B cell (primary cell): ENCODE data around the gene AGAP1. TPM values are rescaled to one million over a fixed set of nuclear protein-coding genes. Genes with fewer than 3 reads are reported as not detected.

Experiments
- ATAC-seq: fragments of 200-7000 bp; cut with Tn5 transposase; one replicate; pipeline ENCODE4 v1.10.0; 2021; ENCODE audit warnings: low read depth, mild to moderate bottlenecking, moderate number of reproducible peaks, moderate library complexity
- CTCF ChIA-PET: fragments of 350-600 bp; sonication (Branson Sonifier 250); formaldehyde crosslinking; loops from one replicate; lab custom pipeline; 2021; ENCODE audit warnings: antibody characterized with exemption, inconsistent platforms; lab: Charles Lee
- POLR2A ChIA-PET: fragments of 350-600 bp; sonication (Branson Sonifier 250); formaldehyde crosslinking; loops from one replicate; lab custom pipeline; 2021; ENCODE audit warnings: antibody characterized with exemption; lab: Charles Lee
- DNase-seq: peaks from one replicate; pipeline ENCODE4 v3.0.0; 2013
- H2AFZ ChIP-seq: 2 replicates; pipeline ENCODE4 v1.6.1; 2012; ENCODE audit warnings: mild to moderate bottlenecking, low read depth, low read length; ENCODE audit not compliant: insufficient read depth, poor library complexity, severe bottlenecking
- H3K27ac ChIP-seq, 2 donors: 1 replicate in 1 of 2; 2 replicates in 1 of 2; pipeline ENCODE4 v1.5.1; 2012 to 2013; ENCODE audit warnings: low read length in 2 of 2, mild to moderate bottlenecking in 2 of 2, moderate library complexity in 1 of 2
- H3K27me3 ChIP-seq, 4 experiments: fragments of 200-600 bp in 1 of 4; sonication (generic) in 1 of 4; replicated peaks in 1 of 4; 1 replicate in 2 of 4; 2 replicates in 2 of 4; pipeline versions ENCODE4 v1.6.1 to v1.7.0; 2013 to 2016; ENCODE audit warnings: low read length in 3 of 4, mild to moderate bottlenecking in 2 of 4, mixed read lengths in 1 of 4, moderate library complexity in 1 of 4; ENCODE audit not compliant: insufficient read depth in 4 of 4, control insufficient read depth in 3 of 4; ENCODE audit errors: control extremely low read depth in 1 of 4
- H3K36me3 ChIP-seq, 2 experiments: replicated peaks in 1 of 2; 1 replicate in 1 of 2; 2 replicates in 1 of 2; pipeline versions ENCODE4 v1.6.1 to v1.7.1; 2013; ENCODE audit warnings: low read length in 1 of 2; ENCODE audit not compliant: insufficient read depth in 2 of 2, control insufficient read depth in 1 of 2; ENCODE audit errors: control extremely low read depth in 1 of 2, extremely low read depth in 1 of 2
- H3K4me1 ChIP-seq, 2 donors: fragments of 200-600 bp in 1 of 2; sonication (generic) in 1 of 2; 1 replicate in 1 of 2; 2 replicates in 1 of 2; pipeline versions ENCODE4 v1.5.1 to v1.6.1; 2013 to 2017; ENCODE audit warnings: low read length in 2 of 2; ENCODE audit not compliant: control insufficient read depth in 2 of 2, insufficient read depth in 2 of 2
- H3K4me2 ChIP-seq: replicated peaks from 2 replicates; pipeline ENCODE3; 2012; ENCODE audit warnings: mild to moderate bottlenecking, low read depth, low read length; ENCODE audit not compliant: poor library complexity, severe bottlenecking
- H3K4me3 ChIP-seq, 5 experiments: fragments of 200-600 bp in 1 of 5; sonication (generic) in 1 of 5; 1 replicate in 3 of 5; 2 replicates in 2 of 5; pipeline versions ENCODE4 v1.5.1 to v1.7.0; 2011 to 2016; ENCODE audit warnings: low read length in 4 of 5, mild to moderate bottlenecking in 4 of 5, low read depth in 2 of 5, control low read depth in 1 of 5, moderate library complexity in 1 of 5; ENCODE audit not compliant: insufficient read depth in 1 of 5; ENCODE audit errors: control extremely low read depth in 1 of 5, extremely low read depth in 1 of 5
- H3K79me2 ChIP-seq: fragments of 200-600 bp; sonication (generic); one replicate; pipeline ENCODE4 v1.6.0; 2016; ENCODE audit warnings: low read length; ENCODE audit not compliant: control insufficient read depth, insufficient read depth
- H3K9ac ChIP-seq: fragments of 200-600 bp; sonication (generic); 2 replicates; pipeline ENCODE4 v1.6.1; 2017; ENCODE audit warnings: mild to moderate bottlenecking, low read length, moderate library complexity
- H3K9me3 ChIP-seq, 3 donors: one replicate each; pipeline versions ENCODE4 v1.6.1 to v1.7.1; 2013; ENCODE audit warnings: low read length in 2 of 3; ENCODE audit not compliant: control insufficient read depth in 2 of 3, insufficient read depth in 1 of 3; ENCODE audit errors: control extremely low read depth in 1 of 3
- H4K20me1 ChIP-seq: 2 replicates; pipeline ENCODE4 v1.6.0; 2012; ENCODE audit warnings: mild to moderate bottlenecking, low read length; ENCODE audit not compliant: insufficient read depth, control insufficient read depth, poor library complexity, severe bottlenecking
- H3K27ac Mint-ChIP-seq: one replicate; pipeline ENCODE4 v1.8.0; 2021; ENCODE audit warnings: mixed read lengths
- H3K27me3 Mint-ChIP-seq: one replicate; pipeline ENCODE4 v1.8.0; 2021; ENCODE audit warnings: mixed read lengths
- H3K4me1 Mint-ChIP-seq: one replicate; pipeline ENCODE4 v1.8.0; 2021; ENCODE audit warnings: mixed read lengths
- H3K4me3 Mint-ChIP-seq: one replicate; pipeline ENCODE4 v1.8.0; 2021; ENCODE audit warnings: mixed read lengths
- H3K9me3 Mint-ChIP-seq: one replicate; pipeline ENCODE4 v1.8.0; 2022; ENCODE audit warnings: mixed read lengths; ENCODE audit not compliant: insufficient read depth
- CTCF ChIP-seq: fragments of 200-600 bp; IDR thresholded peaks from one replicate; pipeline ENCODE4 v1.8.0; 2022; ENCODE audit warnings: antibody characterized with exemption, mild to moderate bottlenecking
- EZH2 ChIP-seq: IDR thresholded peaks from 2 replicates; pipeline ENCODE4 v1.6.1; 2012; ENCODE audit warnings: borderline replicate concordance, low read depth, mild to moderate bottlenecking, moderate library complexity, low read length; ENCODE audit not compliant: insufficient read depth, poor library complexity, severe bottlenecking
- WGBS: methylation state at CpG from one replicate; pipeline ENCODE4 v1.1.5; 2013; ENCODE audit warnings: missing lambda C conversion rate; ENCODE audit not compliant: insufficient coverage; 5-methylcytosine and 5-hydroxymethylcytosine counted together
- intact Hi-C: fragments of 100-400 bp; cut with micrococcal nuclease; formaldehyde crosslinking; loops from one replicate; pipeline ENCODE4 v1.10.0; 2022
- polyA plus RNA-seq: library from polyadenylated mRNA; depleted of rRNA; stranded (reverse); fragments of >200 nt; gene quantifications from 2 replicates; pipeline ENCODE4 v1.2.3, GENCODE V29; 2012
- total RNA-seq, 2 donors: library from RNA; stranded (reverse); fragments of 120-200 nt in 1 of 2; gene quantifications; 1 replicate in 1 of 2; 2 replicates in 1 of 2; pipeline versions ENCODE4 v1.2.3 to v1.2.4, GENCODE V29; 2013 to 2022

AGAP1 gene
- total and polyA plus RNA-seq, 2 donors (not counting 1 experiment from before 2014, with no cell fraction given) = 0.01 TPM; not detected in 1

- no peak overlapping the region for H3K9ac ChIP-seq
- H3K4me3 ChIP-seq = no peak overlapping the region
- H3K4me2 ChIP-seq = no peak overlapping the region
- H3K27me3 ChIP-seq = peaks cover 0 to 8% (median 5%) of the 10 kb centered on the region in 4 experiments
- WGBS = 13% methylated on average over 63 of the region's 64 CpGs
- Mint-ChIP-seq H3K27ac (no peak overlapping the region), H3K4me1 (peaks cover 10% of the 10 kb centered on the region), H3K27me3 (peaks cover 47% of the 10 kb centered on the region), H3K9me3 (no peaks in the 10 kb centered on the region), H3K4me3 (peak overlapping the region; percentile 20)
- H4K20me1 ChIP-seq = no peaks in the 10 kb centered on the region
- no peaks in the 10 kb centered on the region for H3K36me3 ChIP-seq
- DNase-seq (no peak), ATAC-seq (no peak)
- TF ChIP-seq CTCF (no peak), EZH2 (no peak)
- no peak overlapping the region for H3K27ac ChIP-seq
- no peak overlapping the region for H2AFZ ChIP-seq
- CTCF ChIA-PET = no interaction called here
- H3K4me1 ChIP-seq = no peaks in the 10 kb centered on the region
- intact Hi-C loops = no loop called here
- H3K9me3 ChIP-seq = no peaks in the 10 kb centered on the region
- POLR2A ChIA-PET = no interaction called here
- H3K79me2 ChIP-seq = no peaks in the 10 kb centered on the region
These were observed 177.3 kb downstream of the AGAP1 start for GRCh38 chr2:235670974-235671787.

- Histone ChIP-seq H3K79me2 (no peaks in the 10 kb centered on the region), H3K9ac (no peak overlapping the region), H4K20me1 (no peaks in the 10 kb centered on the region), H3K36me3 (no peaks in the 10 kb centered on the region), H3K4me1 (no peaks in the 10 kb centered on the region), H3K9me3 (no peaks in the 10 kb centered on the region), H3K27me3 (peaks cover 0 to 6% (median 3%) of the 10 kb centered on the region in 4 experiments), H3K4me3 (no peak overlapping the region), H3K4me2 (no peak overlapping the region), H3K27ac (no peak overlapping the region), H2AFZ (no peak overlapping the region)
- CTCF ChIA-PET = no interaction called here
- Mint-ChIP-seq H3K9me3 (no peaks in the 10 kb centered on the region), H3K4me3 (no peak overlapping the region), H3K27ac (no peak overlapping the region), H3K4me1 (peaks cover 10% of the 10 kb centered on the region), H3K27me3 (peaks cover 43% of the 10 kb centered on the region)
- WGBS = 91% methylated on average over 1 of the region's 3 CpGs
- POLR2A ChIA-PET = no interaction called here
- TF ChIP-seq CTCF (no peak), EZH2 (no peak)
- intact Hi-C loops = no loop called here
- DNase-seq (no peak), ATAC-seq (no peak)
These were observed 178.9 kb downstream of the AGAP1 start for GRCh38 chr2:235672720-235673119.
